ENCODE measurements around the gene ZNF385B. TPM values are rescaled to one million over a fixed set of nuclear protein-coding genes. Genes with fewer than 3 reads are reported as not detected.

Gene ZNF385B
- total RNA-seq, 1 donor from 2014 or later = not detected

DNA sequence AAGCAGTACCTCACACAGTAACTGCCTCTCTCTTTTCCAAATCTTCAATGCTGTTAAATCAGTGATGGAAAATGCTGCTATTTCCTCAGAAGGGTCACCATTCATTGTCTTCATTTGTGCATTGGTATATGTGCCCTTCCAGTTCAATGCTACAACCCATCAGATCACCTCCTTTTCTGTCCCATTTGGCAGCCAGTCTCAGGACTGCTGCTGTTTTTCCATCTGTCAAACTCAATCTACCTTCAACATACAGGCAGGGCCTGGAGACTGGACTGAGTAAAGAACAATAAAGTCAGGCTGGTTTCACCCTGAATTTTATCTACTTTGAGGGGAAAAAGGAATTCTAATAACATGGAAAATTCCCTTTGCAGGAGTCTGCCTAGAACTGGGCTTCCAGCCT is 17.9 kb downstream of the ZNF385B start:
- DNase-seq (no peak), ATAC-seq (ENCODE audit: low read depth) (no peak)
- intact Hi-C loops (cut with micrococcal nuclease) = no loop called here
- TF ChIP-seq, protein P1, sequence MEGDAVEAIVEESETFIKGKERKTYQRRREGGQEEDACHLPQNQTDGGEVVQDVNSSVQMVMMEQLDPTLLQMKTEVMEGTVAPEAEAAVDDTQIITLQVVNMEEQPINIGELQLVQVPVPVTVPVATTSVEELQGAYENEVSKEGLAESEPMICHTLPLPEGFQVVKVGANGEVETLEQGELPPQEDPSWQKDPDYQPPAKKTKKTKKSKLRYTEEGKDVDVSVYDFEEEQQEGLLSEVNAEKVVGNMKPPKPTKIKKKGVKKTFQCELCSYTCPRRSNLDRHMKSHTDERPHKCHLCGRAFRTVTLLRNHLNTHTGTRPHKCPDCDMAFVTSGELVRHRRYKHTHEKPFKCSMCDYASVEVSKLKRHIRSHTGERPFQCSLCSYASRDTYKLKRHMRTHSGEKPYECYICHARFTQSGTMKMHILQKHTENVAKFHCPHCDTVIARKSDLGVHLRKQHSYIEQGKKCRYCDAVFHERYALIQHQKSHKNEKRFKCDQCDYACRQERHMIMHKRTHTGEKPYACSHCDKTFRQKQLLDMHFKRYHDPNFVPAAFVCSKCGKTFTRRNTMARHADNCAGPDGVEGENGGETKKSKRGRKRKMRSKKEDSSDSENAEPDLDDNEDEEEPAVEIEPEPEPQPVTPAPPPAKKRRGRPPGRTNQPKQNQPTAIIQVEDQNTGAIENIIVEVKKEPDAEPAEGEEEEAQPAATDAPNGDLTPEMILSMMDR (IDR thresholded peaks at IDR 0.05) = no peak
- H3K9me3 Mint-ChIP-seq = no peaks in the 10 kb centered on the region
- CTCF ChIA-PET = no interaction called here
- peaks cover 2% of the 10 kb centered on the region for H3K27me3 Mint-ChIP-seq
- no peaks in the 10 kb centered on the region for H3K36me3 Mint-ChIP-seq (ENCODE audit: low read depth)
- H3K4me3 Mint-ChIP-seq = no peak overlapping the region
- POLR2A ChIA-PET = no interaction called here
- H3K4me1 Mint-ChIP-seq = no peaks in the 10 kb centered on the region
- H3K27ac Mint-ChIP-seq = no peak overlapping the region

GRCh38 chr2:179842498-179843153 is 18.8 kb downstream of the ZNF385B start:
- POLR2A ChIA-PET = no interaction called here
- H3K4me3 Mint-ChIP-seq = no peak overlapping the region
- H3K27me3 Mint-ChIP-seq = peaks cover 2% of the 10 kb centered on the region
- H3K27ac Mint-ChIP-seq = no peak overlapping the region
- no peaks in the 10 kb centered on the region for H3K9me3 Mint-ChIP-seq
- no peak for ATAC-seq (ENCODE audit: low read depth)
- H3K36me3 Mint-ChIP-seq (ENCODE audit: low read depth) = no peaks in the 10 kb centered on the region
- CTCF ChIA-PET = no interaction called here
- intact Hi-C loops (cut with micrococcal nuclease) = no loop called here
- H3K4me1 Mint-ChIP-seq = no peaks in the 10 kb centered on the region
- TF ChIP-seq, protein P1 (IDR thresholded peaks at IDR 0.05) = no peak
- no peak for DNase-seq

GRCh38 chr2:179840840-179841239 is 20.6 kb downstream of the ZNF385B start:
- intact Hi-C loops (cut with micrococcal nuclease) = no loop called here

DNA sequence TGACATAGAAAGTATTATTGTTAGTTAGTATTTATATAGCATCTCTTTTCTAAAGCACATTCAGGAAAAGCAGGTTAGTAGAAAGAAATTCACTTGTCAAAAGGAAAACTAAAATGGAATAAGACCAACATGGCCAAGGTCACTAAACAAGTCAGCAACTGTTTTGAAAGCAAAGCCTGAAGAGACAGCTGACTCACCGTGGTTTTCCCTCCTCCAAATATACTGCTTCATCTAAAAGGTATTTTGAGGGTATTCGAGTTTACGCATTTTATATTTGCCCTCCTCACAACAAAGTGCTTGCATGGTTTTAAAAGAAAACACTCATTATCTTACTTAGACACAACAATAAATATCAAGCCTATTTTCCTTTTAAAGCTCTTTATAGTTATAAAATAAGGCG is 24.0 kb downstream of the ZNF385B start:
- TF ChIP-seq, protein P1 (IDR thresholded peaks at IDR 0.05) = no peak
- intact Hi-C loops (cut with micrococcal nuclease) = no loop called here
- H3K4me3 Mint-ChIP-seq = no peak overlapping the region
- ChIA-PET POLR2A (no interaction called here), CTCF (no interaction called here)
- no peak overlapping the region for H3K27ac Mint-ChIP-seq
- peaks cover 4% of the 10 kb centered on the region for H3K27me3 Mint-ChIP-seq
- H3K4me1 Mint-ChIP-seq = no peaks in the 10 kb centered on the region
- H3K36me3 Mint-ChIP-seq (ENCODE audit: low read depth) = no peaks in the 10 kb centered on the region
- ATAC-seq (ENCODE audit: low read depth) (no peak), DNase-seq (no peak)
- no peaks in the 10 kb centered on the region for H3K9me3 Mint-ChIP-seq

More at GRCh38 chr2:179840840-179841239, 20.6 kb downstream of the ZNF385B start:
- Mint-ChIP-seq H3K4me3 (no peak overlapping the region), H3K27me3 (peaks cover 2% of the 10 kb centered on the region), H3K4me1 (no peaks in the 10 kb centered on the region), H3K9me3 (no peaks in the 10 kb centered on the region), H3K36me3 (ENCODE audit: low read depth) (no peaks in the 10 kb centered on the region), H3K27ac (no peak overlapping the region)
- ATAC-seq (ENCODE audit: low read depth) = no peak
- ChIA-PET CTCF (no interaction called here), POLR2A (no interaction called here)
- TF ChIP-seq, protein P1 (IDR thresholded peaks at IDR 0.05) = no peak
- DNase-seq = no peak

- ATAC-seq (ENCODE audit: low read depth) (no peak), DNase-seq (no peak)
- H3K4me1 Mint-ChIP-seq = no peaks in the 10 kb centered on the region
- POLR2A ChIA-PET = no interaction called here
- H3K4me3 Mint-ChIP-seq = no peak overlapping the region
- TF ChIP-seq, protein P1 (IDR thresholded peaks at IDR 0.05) = no peak
- H3K36me3 Mint-ChIP-seq (ENCODE audit: low read depth) = no peaks in the 10 kb centered on the region
- peaks cover 5% of the 10 kb centered on the region for H3K27me3 Mint-ChIP-seq
- H3K27ac Mint-ChIP-seq = no peak overlapping the region
- CTCF ChIA-PET = no interaction called here
- no peaks in the 10 kb centered on the region for H3K9me3 Mint-ChIP-seq
- intact Hi-C loops (cut with micrococcal nuclease) = no loop called here
These were observed 31.2 kb downstream of the ZNF385B start for GRCh38 chr2:179830043-179830787.
